ENCODE data around the gene CELSR3. TPM values are rescaled to one million over a fixed set of nuclear protein-coding genes. Genes with fewer than 3 reads are reported as not detected.

The CELSR3 gene
- total and polyA plus RNA-seq, 2 of the 4 experiments (the other 2 are of a cell fraction), result 0.18 to 0.63 TPM

- peaks cover 0 to 6% of the 10 kb centered on the region in 2 experiments; a peak in 3 of 4 replicates for H3K79me1 ChIP-seq (ENCODE audit: low read depth in 1 of 2, low read length in 2 of 2)
- ChIA-PET POLR2A (ENCODE audit: unreplicated experiment) (no interaction called here), CTCF (no interaction called here)
- no peak overlapping the region for H3K56ac ChIP-seq (ENCODE audit: extremely low read depth, insufficient read depth, low read length)
- 0 out of 2 replicates have a peak, but pooled peaks cover 1% of the 10 kb centered on the region for H3K9me1 ChIP-seq (ENCODE audit: insufficient read depth, low read length)
- no peaks in the 10 kb centered on the region for H3K9me3 ChIP-seq (ENCODE audit: control insufficient read depth, insufficient read depth, low read length)
- H2BK15ac ChIP-seq (ENCODE audit: low read depth, low read length), result no peak overlapping the region
- H2BK20ac ChIP-seq (ENCODE audit: low read depth, low read length), result no peak overlapping the region
- BruUV-seq (replicated peaks), result no TSS peak
- H3K4ac ChIP-seq (ENCODE audit: low read depth, low read length), result no peak overlapping the region
- in situ Hi-C loops (cut with MboI; ENCODE audit: low sequenced_read_pairs) (no loop called here), dilution Hi-C loops (cut with HindIII; ENCODE audit: low sequenced_read_pairs, unreplicated experiment) (no loop called here), intact Hi-C loops (cut with micrococcal nuclease) (no loop called here)
- no peak overlapping the region for H2BK5ac ChIP-seq (ENCODE audit: low read depth, low read length, poor library complexity, severe bottlenecking)
- H4K8ac ChIP-seq (ENCODE audit: low read depth in 2 of 2, low read length in 2 of 2), result no peak overlapping the region
- H3K36me3 ChIP-seq (ENCODE audit: control insufficient read depth, insufficient read depth, low read length), result peaks cover 65% of the 10 kb centered on the region
- H3K9ac ChIP-seq (ENCODE audit: low read depth, low read length), result no peak overlapping the region
- TF ChIP-seq MAZ (IDR thresholded peaks at IDR 0.05; ENCODE audit: borderline replicate concordance, low read depth, low read length) (no peak), RFX5 (IDR thresholded peaks at IDR 0.05; ENCODE audit: low read depth, low read length) (no peak), CTCF (conservative IDR thresholded peaks at IDR 0.05; ENCODE audit: low read depth, low read length) (no peak), ELK1 (IDR thresholded peaks at IDR 0.05; ENCODE audit: borderline replicate concordance, low read depth, low read length) (no peak)
- H3K4me2 ChIP-seq (ENCODE audit: low read depth, low read length), result no peak overlapping the region
- no peak overlapping the region for H3K27ac ChIP-seq (ENCODE audit: insufficient read depth, low read length)
- H4K5ac ChIP-seq (ENCODE audit: low read depth, low read length), result no peak overlapping the region
- no peaks in the 10 kb centered on the region for H3K27me3 ChIP-seq (ENCODE audit: control insufficient read depth, insufficient read depth, low read length)
- H3K4me1 ChIP-seq (ENCODE audit: control insufficient read depth, insufficient read depth, low read length), result peaks cover under 1% of the 10 kb centered on the region; the same call in 1 of the 2 replicates
- H4K91ac ChIP-seq (ENCODE audit: insufficient read depth, low read depth, low read length), result no peak overlapping the region
- no peak overlapping the region for H3K4me3 ChIP-seq (ENCODE audit: insufficient read depth, low read depth, low read length)
- H2AK5ac ChIP-seq (ENCODE audit: low read depth, low read length), result no peak overlapping the region
- WGBS, 2 experiments (ENCODE audit: extremely low coverage in 2 of 2, insufficient read length in 1 of 2), result 89% methylated on average over 4 of the region's 10 CpGs; no CpG with 5 or more reads in 1 of the 2 experiments
- DNase-seq (no peak), ATAC-seq (ENCODE audit: low read depth) (no peak)
- no peak overlapping the region for H2AFZ ChIP-seq (replicated peaks; ENCODE audit: low read length, poor library complexity)
- no peak overlapping the region for H3K23ac ChIP-seq (ENCODE audit: low read depth, low read length)
- no peak overlapping the region for H2AK9ac ChIP-seq (replicated peaks; ENCODE audit: low read depth, low read length, poor library complexity)
- H3K18ac ChIP-seq (ENCODE audit: low read depth, low read length), result no peak overlapping the region
- H2BK120ac ChIP-seq (ENCODE audit: low read depth, low read length), result no peak overlapping the region
- peaks cover 8% of the 10 kb centered on the region; the same call in 1 of the 2 replicates for H4K20me1 ChIP-seq (ENCODE audit: insufficient read depth, low read length)
- no peak overlapping the region for H3K14ac ChIP-seq (replicated peaks; ENCODE audit: low read depth, low read length)
Observed at GRCh38 chr3:48624767-48625166, 37.9 kb downstream of the CELSR3 start.
